ENCODE data around the gene SCAMP2. TPM values are rescaled to one million over a fixed set of nuclear protein-coding genes. Genes with fewer than 3 reads are reported as not detected.

SCAMP2 gene
- total RNA-seq, 4 donors from 2014 or later: 59.3 to 129 (median 104) TPM

- no peak overlapping the region for H3K4me3 ChIP-seq (replicated peaks in 1 of 3)
- intact Hi-C loops (cut with DNase I): loop anchor here (5.0 kb wide), 1 partner anchor 51 kb away; the partner anchor contains the start of gene ULK3
- no peaks in the 10 kb centered on the region for H3K9me3 ChIP-seq
Measured at GRCh38 chr15:74892931-74893330, 19.8 kb upstream of the SCAMP2 start.

GRCh38 chr15:74892313-74892712 lies 19.1 kb upstream of the SCAMP2 start:
- 74 to 85% methylated on average over 3 of the region's 3 CpGs for WGBS, 2 donors
- Histone ChIP-seq H3K36me3 (peaks cover 0 to 4% of the 10 kb centered on the region in 2 donors), H3K27me3 (no peaks in the 10 kb centered on the region), H3K9me3 (no peaks in the 10 kb centered on the region), H3K4me1 (peaks cover 4 to 31% of the 10 kb centered on the region in 2 donors), H3K27ac (no peak overlapping the region), H3K4me3 (replicated peaks in 1 of 3) (no peak overlapping the region)
- DNase-seq: no peak
- TF ChIP-seq CTCF (IDR thresholded peaks at IDR 0.05) (no peak), POLR2A (IDR thresholded peaks at IDR 0.05) (no peak)
- intact Hi-C loops (cut with DNase I): loop anchor here (5.0 kb wide), 1 partner anchor 50 kb away; the partner anchor contains the start of gene ULK3

More at GRCh38 chr15:74892931-74893330, 19.8 kb upstream of the SCAMP2 start:
- TF ChIP-seq POLR2A (IDR thresholded peaks at IDR 0.05) (no peak), CTCF (IDR thresholded peaks at IDR 0.05) (no peak)
- Histone ChIP-seq H3K4me1 (peaks cover 4 to 28% of the 10 kb centered on the region in 2 donors), H3K27ac (no peak overlapping the region), H3K27me3 (no peaks in the 10 kb centered on the region), H3K36me3 (peaks cover 0 to 4% of the 10 kb centered on the region in 2 donors)
- WGBS, 2 donors: 88 to 91% methylated on average over 2 of the region's 2 CpGs
- DNase-seq: no peak

GRCh38 chr15:74891469-74891868 lies 18.3 kb upstream of the SCAMP2 start:
- Histone ChIP-seq H3K36me3 (peaks cover 0 to 4% of the 10 kb centered on the region in 2 donors), H3K4me3 (replicated peaks in 1 of 3) (no peak overlapping the region), H3K9me3 (no peaks in the 10 kb centered on the region), H3K4me1 (peaks cover 4 to 34% of the 10 kb centered on the region in 2 donors), H3K27ac (no peak overlapping the region), H3K27me3 (no peaks in the 10 kb centered on the region)
- no peak for TF ChIP-seq POLR2A (IDR thresholded peaks at IDR 0.05)
- no peak for TF ChIP-seq CTCF (IDR thresholded peaks at IDR 0.05)
- intact Hi-C loops (cut with DNase I): loop anchor here (5.0 kb wide), 1 partner anchor 49 kb away; the partner anchor contains the start of gene ULK3
- WGBS, 2 donors: 87 to 88% methylated on average over 2 to 3 of the region's 3 CpGs
- DNase-seq: no peak

GRCh38 chr15:74890665-74890960 lies 17.4 kb upstream of the SCAMP2 start:
- no peak for DNase-seq
- Histone ChIP-seq H3K9me3 (no peaks in the 10 kb centered on the region), H3K4me3 (replicated peaks in 1 of 3) (peak overlapping the region; percentile 41 to 79 (median 61)), H3K27ac (peak overlapping the region in 1 of 3 donors; percentile 39), H3K36me3 (peaks cover 0 to 4% of the 10 kb centered on the region in 2 donors), H3K4me1 (peaks cover 4 to 34% of the 10 kb centered on the region in 2 donors), H3K27me3 (no peaks in the 10 kb centered on the region)
- intact Hi-C loops (cut with DNase I): loop anchor here (5.0 kb wide), 1 partner anchor 48 kb away; the partner anchor contains the start of gene ULK3
- TF ChIP-seq CTCF (IDR thresholded peaks at IDR 0.05): no peak
- no peak for TF ChIP-seq POLR2A (IDR thresholded peaks at IDR 0.05)
- 0 to 11% methylated on average over 1 of the region's 1 CpG for WGBS, 2 donors

GRCh38 chr15:74889883-74890664 lies 16.9 kb upstream of the SCAMP2 start, which contains the start of gene MPI:
Gene MPI, plus strand, starts transcription at chr15:74890042. Its CDS starts 32 bp downstream, at chr15:74890074.
- Histone ChIP-seq H3K36me3 (peaks cover 0 to 4% of the 10 kb centered on the region in 2 donors), H3K9me3 (no peaks in the 10 kb centered on the region), H3K4me1 (peaks cover 4 to 34% of the 10 kb centered on the region in 2 donors), H3K4me3 (replicated peaks in 1 of 3) (peak within 1 kb of the TSS; percentile 41 to 79 (median 61)), H3K27me3 (no peaks in the 10 kb centered on the region), H3K27ac (peak within 1 kb of the TSS; percentile 39 to 79 (median 47))
- TF ChIP-seq POLR2A (IDR thresholded peaks at IDR 0.05): peak in 1 of 2 donors; percentile 68
- TF ChIP-seq CTCF (IDR thresholded peaks at IDR 0.05): peak in 4 of 6 experiments; percentile 19 to 44 (median 26)
- WGBS, 2 donors: 2 to 3% methylated on average over 39 to 46 of the region's 47 CpGs
- DNase-seq: peak; percentile 78 to 81
- intact Hi-C loops (cut with DNase I): loop anchor here (5.0 kb wide), 1 partner anchor 48 kb away; the partner anchor contains the start of gene ULK3

Data from thyroid gland (tissue), 4 donors.